ENCODE results near the gene HMG20B.
"Not testable (repeated sequence)": the region's sequence is repeated elsewhere in the genome, so short reads cannot be mapped to it uniquely, and the experiment has no call there.

Gene HMG20B

DNA sequence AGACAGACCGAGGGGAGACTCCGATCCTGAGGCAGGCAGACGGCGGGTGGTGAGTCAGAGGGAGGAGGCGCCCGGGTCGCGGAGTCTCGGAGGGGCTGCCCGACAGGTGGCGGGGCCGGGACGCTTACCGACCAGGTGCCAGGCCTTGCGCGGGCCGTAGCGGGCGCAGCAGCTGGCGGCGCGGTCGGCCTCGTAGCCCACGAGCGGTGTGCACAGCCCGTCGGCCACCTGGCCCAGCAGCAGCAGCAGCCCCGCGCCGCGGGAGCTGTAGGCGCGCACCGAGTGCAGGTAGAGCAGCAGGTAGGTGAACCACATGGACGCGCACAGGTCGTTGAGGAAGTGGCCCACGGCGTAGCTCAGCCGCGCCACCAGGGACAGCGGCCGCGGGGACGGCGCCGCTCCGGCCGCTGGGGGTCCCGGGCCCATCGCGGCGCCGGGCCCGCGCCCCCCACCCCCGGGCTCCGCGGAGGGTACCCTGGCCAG is 15.7 kb upstream of the HMG20B start:
- no peak for DNase-seq

DNA sequence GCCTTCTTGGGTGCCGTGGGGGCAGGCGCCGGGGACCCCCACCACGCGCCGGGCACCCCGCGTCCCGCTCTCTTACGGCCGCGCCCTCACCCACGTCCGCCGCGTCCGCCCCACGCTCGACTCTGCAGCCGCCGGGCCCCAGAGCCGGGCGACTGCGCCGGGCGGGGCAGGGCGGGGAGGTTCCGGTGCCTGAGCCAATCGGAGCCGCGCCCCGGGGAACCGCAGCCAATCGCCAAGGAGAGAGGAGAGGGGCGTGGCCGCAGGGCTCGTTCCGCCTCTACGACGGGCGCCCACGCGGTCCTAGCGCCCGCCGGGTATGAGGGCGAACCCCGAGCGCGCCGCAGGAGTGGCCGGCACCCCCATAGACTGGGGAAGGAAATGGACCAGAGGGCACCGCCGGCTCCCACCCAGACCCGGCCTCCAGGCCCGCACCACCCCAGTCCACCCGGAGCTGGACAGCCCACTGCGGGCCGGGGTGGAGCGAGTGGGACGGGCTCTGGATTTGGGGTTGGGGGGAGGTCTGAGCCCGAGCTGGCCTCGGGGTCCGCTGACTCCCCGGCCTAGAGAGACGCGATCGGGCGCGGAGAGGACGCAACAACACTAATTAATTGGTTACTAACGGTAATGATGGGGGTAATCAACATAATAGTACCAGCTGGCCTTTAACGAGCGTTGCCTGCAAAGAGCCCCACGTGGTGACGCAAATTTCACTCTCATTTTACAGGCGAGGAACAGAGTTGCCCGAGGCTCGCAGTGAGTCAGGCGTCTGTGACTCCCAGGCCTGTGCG is 15.1 kb upstream of the HMG20B start, which contains the start of gene MFSD12:
MFSD12 (minus strand) TSS at position 126 of the 788 bp plus-strand sequence. CDS start 183 bp downstream, outside the sequence.
- peak; percentile 91 for DNase-seq

DNA sequence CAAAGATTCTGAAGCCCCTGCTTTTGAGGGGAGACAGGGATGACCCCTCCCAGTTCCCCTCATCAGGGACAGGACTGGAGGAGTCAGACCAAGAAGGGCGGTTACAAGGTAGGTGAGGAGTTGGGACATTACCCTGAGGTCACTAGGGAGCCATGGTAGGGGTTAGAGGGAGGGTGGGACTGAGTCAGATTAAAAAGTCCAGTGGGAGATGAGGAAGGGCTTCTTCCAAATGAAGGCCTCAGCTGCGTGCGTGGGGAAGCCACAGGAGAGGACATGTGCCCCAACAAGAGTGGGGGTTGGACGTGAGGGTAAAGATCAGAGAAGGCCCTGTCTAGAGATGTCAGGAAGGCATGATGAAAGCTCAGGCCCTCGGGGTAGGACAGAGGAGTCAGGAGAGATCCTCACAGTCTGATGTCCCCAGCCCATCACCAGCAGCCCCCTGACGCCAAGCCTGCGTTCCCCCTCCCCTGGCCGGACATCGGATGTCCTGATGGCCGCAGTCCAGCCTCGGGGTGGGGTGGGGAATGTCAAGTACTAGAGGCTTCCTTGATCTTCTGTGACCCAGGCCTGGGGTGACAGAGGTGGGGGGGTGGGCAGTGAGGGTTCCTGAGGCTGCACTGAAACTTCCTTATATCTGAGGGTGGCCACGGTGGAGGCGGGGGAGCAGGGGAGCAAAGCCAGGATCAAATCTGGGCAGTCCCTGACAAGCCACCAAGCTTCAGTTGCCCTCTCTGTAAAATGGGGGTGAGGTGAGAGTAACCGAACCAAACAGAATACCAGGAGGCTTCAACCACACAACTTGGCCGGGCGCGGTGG is 8.8 kb upstream of the HMG20B start:
- no peak for DNase-seq

DNA sequence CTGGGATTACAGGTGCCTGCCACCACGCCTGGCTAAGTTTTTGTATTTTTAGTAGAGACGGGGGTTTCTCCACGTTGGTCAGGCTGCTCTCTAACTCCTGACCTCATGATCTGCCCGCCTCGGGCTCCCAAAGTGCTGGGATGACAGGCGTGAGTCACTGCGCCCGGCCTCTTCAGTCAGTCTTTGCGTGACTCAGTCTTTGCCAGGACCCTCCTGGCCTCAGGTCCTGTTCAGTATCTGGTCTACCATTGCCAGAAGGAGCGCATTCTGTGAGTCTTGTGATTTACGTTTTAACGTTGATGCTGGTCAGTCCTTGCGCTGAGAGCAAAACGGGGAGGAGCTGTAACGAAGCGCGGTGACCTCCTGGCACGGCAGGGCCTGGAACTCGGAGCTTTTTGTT is 7.6 kb upstream of the HMG20B start:
- DNase-seq: no peak

DNA sequence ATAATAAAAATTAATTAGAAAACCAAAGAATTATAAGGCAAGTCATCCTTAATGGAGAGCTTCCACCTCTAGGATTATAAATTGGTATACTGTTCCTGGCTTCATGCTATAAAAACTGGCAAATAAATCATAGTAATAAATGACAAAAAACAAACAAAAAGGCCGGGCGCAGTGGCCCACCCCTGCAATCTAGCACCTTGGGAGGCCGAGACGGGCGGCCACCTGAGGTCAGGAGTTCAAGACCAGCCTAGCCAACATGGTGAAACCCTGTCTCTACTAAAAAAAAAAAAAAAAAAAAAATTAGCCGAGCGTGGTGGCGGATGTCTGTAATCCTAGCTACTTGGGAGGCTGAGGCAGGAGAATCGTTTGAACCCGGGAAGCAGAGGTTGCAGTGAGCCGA is 2.7 kb upstream of the HMG20B start:
- not testable (repeated sequence) for DNase-seq

DNA sequence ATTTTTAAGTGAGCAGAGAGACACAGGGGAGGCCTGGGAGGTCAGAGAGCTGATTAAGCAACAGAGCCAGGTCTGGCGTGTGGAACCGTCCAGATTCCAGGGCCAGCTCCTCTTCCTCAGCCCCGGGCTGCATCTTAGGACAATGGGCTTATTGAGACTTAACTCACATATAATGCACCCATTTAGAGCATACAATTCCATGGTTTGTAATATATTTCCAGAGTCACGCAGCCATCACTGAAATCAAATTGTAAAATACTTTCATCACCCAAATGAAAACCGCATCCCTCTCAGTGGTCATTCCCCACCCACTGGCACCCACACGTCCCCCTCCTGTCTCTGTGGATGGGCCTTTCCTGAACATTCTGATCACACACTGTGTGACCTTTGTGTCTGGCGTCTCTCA is 2.1 kb upstream of the HMG20B start:
- DNase-seq: no peak

DNA sequence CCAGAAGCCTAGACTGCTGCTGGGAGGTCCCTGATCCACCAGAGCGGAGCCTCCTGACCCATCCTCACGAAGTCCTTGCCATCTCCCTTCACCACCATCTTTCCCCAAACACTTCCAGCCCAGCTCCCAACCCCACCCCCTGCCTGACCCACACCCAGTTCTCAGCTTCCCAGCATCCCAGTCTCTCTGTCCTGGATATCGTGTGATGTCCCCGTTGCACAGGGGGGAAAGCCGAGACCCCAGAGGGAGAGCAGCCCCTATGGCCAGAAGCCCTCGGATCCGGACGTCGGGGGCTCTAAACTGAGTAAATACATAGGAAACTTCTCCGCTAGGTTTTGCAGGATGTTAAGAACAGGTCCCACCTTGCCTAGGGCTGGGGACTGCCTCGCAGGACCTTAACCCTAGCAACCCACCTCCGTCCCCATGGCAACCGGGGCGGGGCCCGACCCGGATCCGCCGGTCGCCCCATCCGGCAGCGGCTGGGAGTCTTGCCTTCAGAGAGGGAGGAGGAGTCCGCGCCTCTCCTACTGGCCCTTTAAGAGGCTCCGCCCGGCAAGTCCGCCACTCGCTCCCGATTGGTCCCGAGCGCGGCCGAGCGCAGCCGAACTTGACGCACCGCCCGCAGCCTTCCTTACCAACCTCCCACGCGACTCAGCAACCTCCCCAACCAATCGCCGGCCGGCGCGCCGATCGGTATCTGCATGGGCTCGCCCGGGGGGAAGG is 451 bp upstream of the HMG20B start:
- peak; percentile 100 for DNase-seq

DNA sequence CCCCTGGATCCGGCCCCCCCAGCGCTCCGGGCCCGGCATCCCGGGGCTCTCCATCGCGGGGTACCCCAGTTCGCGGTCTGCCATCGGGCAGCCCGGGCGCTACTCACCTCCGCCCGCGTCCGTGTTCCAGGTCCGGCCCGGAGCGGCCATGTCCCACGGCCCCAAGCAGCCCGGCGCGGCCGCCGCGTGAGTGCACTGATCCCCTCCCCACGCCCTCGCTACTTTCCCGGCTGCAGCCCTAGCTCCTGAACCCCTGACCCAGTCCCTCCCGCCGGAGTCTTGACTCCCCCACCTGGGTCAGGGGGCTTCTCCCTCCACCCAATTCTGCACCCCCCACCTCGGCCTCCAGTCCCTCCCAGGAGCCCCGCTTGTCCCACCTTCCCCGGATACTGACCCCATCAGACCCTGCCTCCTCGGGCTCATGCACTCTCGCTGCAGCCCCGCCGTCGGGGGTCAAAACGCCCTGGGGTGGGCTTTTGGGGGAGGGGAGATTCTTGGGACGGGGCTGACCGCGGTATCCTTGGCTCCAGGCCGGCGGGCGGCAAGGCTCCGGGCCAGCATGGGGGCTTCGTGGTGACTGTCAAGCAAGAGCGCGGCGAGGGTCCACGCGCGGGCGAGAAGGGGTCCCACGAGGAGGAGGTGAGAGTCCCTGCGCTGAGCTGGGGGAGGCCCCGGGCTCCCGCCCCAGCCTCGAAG is 566 bp downstream of the HMG20B start:
- no peak for DNase-seq

DNA sequence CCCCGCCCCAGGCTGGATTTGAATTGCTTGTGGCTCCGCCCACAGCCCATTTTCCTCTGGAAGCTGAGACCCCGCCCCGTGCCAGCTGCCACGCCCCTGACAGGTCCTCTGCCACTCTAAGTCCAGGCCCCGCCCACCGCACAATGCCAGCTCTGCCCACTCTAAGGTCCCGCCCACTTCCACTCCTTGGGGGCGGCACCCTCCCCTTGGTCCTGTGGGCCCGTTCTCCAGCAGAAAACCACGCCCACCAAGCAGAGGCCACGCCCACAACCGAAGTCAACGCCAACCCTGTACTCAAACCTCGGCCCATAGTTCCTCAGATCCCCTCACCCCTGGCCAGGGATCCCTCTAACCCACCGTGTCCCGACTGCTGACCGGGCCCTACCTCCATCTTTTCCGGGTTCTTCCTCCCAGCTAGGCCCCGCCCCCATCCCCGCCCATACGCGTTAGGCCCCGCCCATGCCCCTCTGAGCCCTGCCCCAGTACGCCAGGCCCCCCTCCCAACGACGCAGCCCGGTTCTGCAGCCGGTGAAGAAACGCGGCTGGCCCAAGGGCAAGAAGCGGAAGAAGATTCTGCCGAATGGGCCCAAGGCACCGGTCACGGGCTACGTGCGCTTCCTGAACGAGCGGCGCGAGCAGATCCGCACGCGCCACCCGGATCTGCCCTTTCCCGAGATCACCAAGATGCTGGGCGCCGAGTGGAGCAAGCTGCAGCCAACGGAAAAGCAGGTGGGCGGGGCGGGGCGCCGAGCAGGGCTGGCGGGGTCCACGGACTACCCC is 1.3 kb downstream of the HMG20B start:
- peak; percentile 92 for DNase-seq

DNA sequence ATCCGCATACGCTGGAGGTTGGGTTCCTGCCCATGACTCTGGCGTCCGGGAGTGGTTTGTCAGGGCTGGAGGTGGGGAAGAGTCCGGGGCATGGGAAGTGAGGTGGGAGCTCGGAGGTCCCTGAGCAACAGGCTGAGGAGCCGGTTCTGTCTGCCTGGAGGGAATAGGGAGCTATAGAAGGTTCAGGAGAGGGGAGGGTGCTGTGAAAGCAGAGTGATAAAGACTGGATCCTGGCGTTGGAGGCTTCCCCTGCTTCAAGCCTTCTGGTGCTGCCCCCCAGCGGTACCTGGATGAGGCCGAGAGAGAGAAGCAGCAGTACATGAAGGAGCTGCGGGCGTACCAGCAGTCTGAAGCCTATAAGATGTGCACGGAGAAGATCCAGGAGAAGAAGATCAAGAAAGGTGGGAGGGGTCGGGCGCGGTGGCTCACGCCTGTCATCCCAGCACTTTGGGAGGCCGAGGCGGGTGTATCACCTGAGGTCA is 2.6 kb downstream of the HMG20B start:
- DNase-seq: no peak

DNA sequence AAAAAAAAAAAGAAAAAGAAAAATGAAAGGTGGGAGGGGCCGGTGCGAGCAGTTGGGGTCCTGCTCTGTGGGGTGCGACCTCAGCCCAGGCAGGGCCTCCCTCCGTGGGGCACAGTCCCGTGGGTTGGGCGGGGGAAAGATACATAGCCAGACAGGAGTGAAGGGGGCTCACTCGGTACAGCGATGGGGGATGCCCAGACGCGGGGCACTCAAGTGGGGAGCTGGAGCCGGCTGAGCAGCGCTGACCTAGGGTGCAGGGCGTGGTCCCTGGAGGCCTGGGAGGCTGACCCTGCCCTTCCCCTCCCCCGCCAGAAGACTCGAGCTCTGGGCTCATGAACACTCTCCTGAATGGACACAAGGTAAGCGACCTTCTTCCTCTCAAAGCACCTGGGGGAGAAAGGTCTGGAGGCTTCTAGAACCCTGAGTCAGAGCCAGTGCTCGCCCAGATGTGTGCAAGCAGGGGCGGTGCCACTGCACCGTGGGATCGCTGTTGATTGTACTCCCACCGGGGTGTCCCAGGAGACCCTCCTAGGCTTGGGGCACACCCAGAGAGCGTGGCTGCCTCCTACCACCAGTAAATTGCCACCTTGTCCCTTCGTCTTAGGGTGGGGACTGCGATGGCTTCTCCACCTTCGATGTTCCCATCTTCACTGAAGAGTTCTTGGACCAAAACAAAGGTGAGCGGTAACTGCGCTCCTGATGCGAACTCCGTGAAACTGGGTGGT is 3.4 kb downstream of the HMG20B start:
- no peak for DNase-seq

DNA sequence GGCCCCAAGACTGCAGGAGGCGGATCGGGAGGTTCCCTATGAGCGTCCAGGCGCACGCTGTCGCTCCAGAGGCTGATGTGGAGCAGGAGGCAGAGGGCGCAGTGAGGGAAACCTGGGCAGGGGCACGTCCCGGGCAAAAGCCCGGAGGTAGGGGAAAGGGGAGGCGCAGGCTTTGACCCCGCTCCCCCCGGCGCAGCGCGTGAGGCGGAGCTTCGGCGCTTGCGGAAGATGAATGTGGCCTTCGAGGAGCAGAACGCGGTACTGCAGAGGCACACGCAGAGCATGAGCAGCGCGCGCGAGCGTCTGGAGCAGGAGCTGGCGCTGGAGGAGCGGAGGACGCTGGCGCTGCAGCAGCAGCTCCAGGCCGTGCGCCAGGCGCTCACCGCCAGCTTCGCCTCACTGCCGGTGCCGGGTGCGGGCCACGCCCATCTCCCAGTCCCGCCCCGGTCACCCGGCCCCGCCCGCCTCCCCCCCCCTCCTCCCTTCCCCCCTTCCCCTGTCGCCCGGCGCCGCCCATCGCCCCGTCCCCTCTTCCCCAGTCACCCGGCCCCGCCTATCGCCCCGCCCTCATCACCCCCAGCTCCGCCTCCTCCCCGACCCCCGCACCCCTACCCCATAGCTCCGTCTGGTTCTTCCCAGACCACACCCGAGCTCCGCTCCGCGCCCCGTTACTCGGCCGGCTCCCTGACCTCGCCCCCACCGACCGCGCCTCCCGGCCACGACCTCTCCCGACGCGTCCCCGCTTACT is 4.1 kb downstream of the HMG20B start:
- DNase-seq: peak; percentile 72

DNA sequence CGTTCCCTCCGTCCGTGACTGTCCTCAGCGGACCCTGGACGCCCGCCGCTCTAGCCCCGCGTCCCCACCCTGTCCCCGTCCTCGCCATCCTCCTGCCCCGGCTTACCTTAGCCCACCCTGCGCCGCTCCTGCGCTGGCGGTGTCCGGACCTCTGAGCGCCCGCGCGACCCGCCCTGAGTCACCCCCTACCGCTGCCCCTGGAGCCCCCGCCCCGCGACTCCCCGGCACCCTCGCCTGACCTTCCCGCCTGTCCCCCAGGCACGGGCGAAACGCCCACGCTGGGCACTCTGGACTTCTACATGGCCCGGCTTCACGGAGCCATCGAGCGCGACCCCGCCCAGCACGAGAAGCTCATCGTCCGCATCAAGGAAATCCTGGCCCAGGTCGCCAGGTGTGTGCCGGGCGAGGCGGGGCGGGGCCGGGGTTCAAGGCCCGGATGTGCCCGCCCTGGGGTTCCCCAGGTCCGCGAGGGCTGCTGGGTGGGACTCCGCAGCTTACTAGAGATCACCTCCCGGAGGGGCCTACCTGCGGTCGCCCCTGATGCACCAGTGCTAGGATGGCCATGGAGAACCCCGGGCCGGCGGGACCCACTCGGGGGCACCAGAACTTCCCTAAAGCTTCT is 5.1 kb downstream of the HMG20B start:
- no peak for DNase-seq

DNA sequence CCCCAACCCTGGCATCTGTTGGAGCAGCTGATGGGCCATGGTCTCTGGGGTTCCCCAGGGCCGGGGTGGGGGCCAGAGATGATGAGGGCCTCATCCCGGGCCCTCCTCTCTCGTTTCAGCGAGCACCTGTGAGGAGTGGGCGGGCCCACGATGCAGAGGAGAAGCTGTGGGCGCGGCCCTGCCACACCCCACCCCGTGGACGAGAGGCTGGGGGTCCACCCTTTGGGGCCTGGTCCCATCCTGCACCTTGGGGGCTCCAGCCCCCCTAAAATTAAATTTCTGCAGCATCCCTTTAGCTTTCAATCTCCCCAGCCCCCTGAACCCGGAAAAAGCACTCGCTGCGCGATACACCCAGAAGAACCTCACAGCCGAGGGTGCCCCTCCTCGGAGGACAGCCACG is 5.6 kb downstream of the HMG20B start:
- no peak for DNase-seq

DNA sequence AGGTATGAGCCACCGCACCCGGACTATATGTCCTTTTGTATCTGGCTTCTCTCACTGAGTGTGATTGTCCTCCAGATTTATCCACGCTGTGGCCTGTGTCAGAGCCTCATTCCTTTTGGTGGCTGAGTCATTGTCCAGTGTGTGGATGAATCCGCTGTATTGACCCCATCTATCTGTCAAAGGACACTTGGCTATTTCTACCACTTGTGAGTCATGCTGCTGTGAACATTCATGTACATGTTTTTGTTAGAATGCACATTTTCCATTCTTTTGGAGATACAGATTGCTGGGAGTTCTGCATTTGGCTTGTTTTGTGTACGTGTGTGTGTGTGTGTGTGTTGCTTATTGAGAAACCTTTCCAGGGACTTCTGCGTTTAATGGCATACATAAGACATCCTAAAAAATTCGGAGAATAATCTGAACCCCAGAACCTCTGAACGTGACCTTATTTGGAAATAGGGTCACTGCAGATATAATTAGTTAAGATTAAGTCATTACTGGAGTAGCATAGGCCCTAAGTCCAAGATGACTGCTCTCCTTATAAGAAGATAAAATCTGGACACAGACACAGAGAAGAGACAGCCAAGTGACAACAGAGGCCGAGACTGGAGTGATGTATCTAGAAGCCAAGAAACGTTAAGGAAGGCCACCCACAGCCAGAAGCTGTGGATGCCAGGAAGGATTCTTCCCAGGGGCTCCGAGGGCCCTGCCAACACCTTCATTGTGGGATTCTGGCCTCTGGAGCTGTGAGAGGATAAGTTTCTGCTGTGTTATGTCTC is 7.6 kb downstream of the HMG20B start:
- DNase-seq: peak; percentile 82

DNA sequence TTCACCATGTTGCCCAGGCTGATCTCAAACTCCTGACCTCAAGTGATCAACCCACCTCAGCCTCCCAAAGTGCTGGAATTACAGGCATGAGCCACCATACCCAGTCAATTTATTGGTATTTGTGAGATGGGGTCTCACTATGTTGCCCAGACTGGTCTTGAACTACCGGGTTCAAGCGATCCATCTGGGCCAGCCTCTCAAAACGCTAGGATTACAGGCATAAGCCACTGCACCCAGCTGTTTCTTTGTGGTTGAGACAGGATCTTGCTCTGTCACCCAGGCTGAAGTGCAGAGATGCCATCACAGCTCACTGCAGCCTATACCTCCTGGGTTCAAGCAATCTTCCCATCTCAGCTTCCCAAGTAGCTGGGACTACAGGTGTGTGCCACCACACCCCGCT is 9.0 kb downstream of the HMG20B start:
- not testable (repeated sequence) for DNase-seq

DNA sequence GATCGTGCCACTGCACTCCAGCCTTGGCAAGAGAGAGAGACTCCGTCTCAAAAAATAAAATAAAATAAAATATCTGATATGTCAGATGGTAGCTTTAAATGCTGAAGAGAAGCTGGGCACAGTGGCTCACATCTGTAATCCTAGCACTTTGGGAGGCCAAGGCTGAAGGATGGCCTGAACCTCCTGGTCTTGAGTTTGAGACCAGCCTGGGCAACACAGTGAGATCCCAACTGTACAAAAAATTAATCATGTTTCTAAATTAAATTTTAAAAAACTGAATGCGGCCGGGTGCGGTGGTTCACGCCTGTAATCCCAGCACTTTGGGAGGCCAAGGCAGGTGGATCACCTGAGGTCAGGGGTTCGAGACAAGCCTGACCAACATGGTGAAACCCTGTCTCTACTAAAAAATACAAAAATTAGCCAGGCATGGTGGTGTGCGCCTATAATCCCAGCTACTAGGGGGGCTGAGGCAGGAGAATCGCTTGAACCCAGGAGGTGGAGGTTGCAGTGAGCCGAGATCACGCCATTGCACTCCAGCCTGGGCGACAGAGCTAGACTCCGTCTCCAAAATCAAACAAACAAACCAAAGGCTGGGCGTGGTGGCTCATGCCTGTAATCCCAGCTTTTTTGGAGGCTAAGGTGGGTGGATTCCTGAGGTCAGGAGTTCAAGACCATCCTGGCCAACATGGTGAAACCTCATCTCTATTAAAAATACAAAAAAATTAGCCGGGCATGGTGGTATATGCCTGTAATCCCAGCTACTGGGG is 11.5 kb downstream of the HMG20B start:
- not testable (repeated sequence) for DNase-seq
